ENCODE measurements around the gene EIF4E3.

- TF ChIP-seq PATZ1 (CRISPR knock-in tag; IDR thresholded peaks at IDR 0.05; ENCODE audit: borderline replicate concordance), result no peak
- TF ChIP-seq ZNF70 (CRISPR knock-in tag; IDR thresholded peaks at IDR 0.05), result no peak
- TF ChIP-seq ZFP30 (CRISPR knock-in tag; IDR thresholded peaks at IDR 0.05), result no peak
- TF ChIP-seq ZC3H10 (CRISPR knock-in tag; IDR thresholded peaks at IDR 0.05), result no peak
- no peak for TF ChIP-seq OSR1 (CRISPR knock-in tag; IDR thresholded peaks at IDR 0.05)
- TF ChIP-seq SNAI2 (CRISPR knock-in tag; IDR thresholded peaks at IDR 0.05), result no peak
- no peak for TF ChIP-seq CSRNP3 (CRISPR knock-in tag; IDR thresholded peaks at IDR 0.05)
- no peak for TF ChIP-seq RARB (CRISPR knock-in tag; IDR thresholded peaks at IDR 0.05)
- no peak for TF ChIP-seq GLIS3 (CRISPR knock-in tag; IDR thresholded peaks at IDR 0.05)
- TF ChIP-seq TCF4 (CRISPR knock-in tag; IDR thresholded peaks at IDR 0.05; ENCODE audit: borderline replicate concordance), result no peak
- no peak for TF ChIP-seq ARNTL (CRISPR knock-in tag; IDR thresholded peaks at IDR 0.05; ENCODE audit: borderline replicate concordance, low read depth)
- no peak for TF ChIP-seq ZNF565 (CRISPR knock-in tag; conservative IDR thresholded peaks at IDR 0.05; ENCODE audit: low read depth)
- no peak for TF ChIP-seq ZFP3 (CRISPR knock-in tag; IDR thresholded peaks at IDR 0.05)
These were observed 35.9 kb downstream of the EIF4E3 start for GRCh38 chr3:71689291-71689690.
